HL-60 (cell line): ENCODE measurements around the gene IL32.
A peak's percentile ranks its signal among the peaks of the same experiment; 100 is the strongest.

Experiments used
- DNase-seq, 2 experiments: peaks; one replicate each; pipeline ENCODE4 v3.0.0-alpha.2; 2010 to 2020; ENCODE audit warnings: low read depth in 1 of 2, low spot score in 1 of 2
- H3K27ac ChIP-seq: fragments of 250-450 bp; sonication (Bioruptor Pico); replicated peaks from 2 replicates; pipeline ENCODE4 v1.5.1; 2020; ENCODE audit warnings: mild to moderate bottlenecking, moderate library complexity
- H3K27me3 ChIP-seq: fragments of 250-450 bp; sonication (Bioruptor Pico); 2 replicates; pipeline ENCODE4 v1.5.1; 2021; ENCODE audit warnings: mild to moderate bottlenecking, moderate library complexity; ENCODE audit not compliant: insufficient read depth, poor library complexity, severe bottlenecking
- H3K4me3 ChIP-seq: replicated peaks from 2 replicates; pipeline ENCODE4 v1.5.1; 2011; ENCODE audit warnings: mild to moderate bottlenecking, control low read depth, low read length; ENCODE audit not compliant: insufficient read depth
- GABPA ChIP-seq: IDR thresholded peaks from 2 replicates; pipeline ENCODE4 v1.6.1; 2012; ENCODE audit warnings: low read depth
- POLR2AphosphoS5 ChIP-seq: IDR thresholded peaks from 2 replicates; pipeline ENCODE4 v1.6.1; 2012; ENCODE audit warnings: low read depth
- SPI1 ChIP-seq: IDR thresholded peaks from 2 replicates; pipeline ENCODE4 v1.6.1; 2012; ENCODE audit warnings: low read depth, mild to moderate bottlenecking, borderline replicate concordance
- TF ChIP-seq, protein P1 (sequence below): IDR thresholded peaks from 2 replicates; pipeline ENCODE4 v1.6.1; 2012; ENCODE audit warnings: low read depth; ENCODE audit not compliant: insufficient replicate concordance
- TF ChIP-seq, protein P2 (sequence below): IDR thresholded peaks from one replicate; pipeline ENCODE4 v1.5.1; 2011; ENCODE audit warnings: low read length, control low read depth, inconsistent platforms; ENCODE audit not compliant: insufficient read depth

The IL32 gene

DNA sequence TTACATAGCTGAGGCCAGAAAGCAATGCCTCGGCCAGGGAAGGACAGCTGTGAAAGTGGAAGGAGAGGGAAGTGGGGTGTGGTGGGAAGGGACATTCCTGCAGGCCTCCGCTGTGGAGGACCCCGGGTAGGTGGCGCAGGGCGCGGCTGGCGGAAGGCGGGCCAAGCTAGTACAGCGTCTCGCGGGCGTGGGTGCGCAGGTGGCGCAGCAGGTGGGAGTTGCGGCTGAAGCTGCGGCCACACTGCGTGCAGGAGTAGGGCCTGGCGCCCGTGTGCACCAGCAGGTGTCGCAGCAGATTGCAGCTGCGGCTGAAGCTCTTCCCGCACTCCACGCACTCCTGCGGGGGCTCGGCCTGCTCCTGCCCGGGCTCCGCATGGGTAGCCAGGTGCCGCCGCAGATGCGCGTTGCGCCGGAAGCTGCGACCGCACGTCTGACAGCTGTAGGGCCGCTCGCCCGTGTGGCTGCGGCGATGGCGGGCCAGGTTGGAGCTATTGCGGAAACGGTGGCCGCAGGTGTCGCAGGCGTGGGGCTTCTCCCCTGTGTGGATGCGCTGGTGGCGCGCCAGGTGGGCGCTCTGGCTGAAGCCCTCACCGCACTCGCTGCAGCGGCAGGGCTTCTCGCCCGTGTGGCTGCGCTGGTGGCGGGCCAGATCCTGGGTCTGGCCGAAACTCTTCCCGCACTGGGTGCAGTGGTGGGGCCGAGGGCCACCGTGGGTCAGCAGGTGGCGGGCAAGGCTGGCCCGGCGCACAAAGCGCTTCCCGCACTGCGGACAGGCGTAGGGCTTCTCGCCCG, 23.7 kb downstream of the IL32 start:
- Histone ChIP-seq H3K4me3 (no peak overlapping the region), H3K27me3 (no peaks in the 10 kb centered on the region), H3K27ac (no peak overlapping the region)
- no peak for TF ChIP-seq GABPA
- TF ChIP-seq, protein P1, sequence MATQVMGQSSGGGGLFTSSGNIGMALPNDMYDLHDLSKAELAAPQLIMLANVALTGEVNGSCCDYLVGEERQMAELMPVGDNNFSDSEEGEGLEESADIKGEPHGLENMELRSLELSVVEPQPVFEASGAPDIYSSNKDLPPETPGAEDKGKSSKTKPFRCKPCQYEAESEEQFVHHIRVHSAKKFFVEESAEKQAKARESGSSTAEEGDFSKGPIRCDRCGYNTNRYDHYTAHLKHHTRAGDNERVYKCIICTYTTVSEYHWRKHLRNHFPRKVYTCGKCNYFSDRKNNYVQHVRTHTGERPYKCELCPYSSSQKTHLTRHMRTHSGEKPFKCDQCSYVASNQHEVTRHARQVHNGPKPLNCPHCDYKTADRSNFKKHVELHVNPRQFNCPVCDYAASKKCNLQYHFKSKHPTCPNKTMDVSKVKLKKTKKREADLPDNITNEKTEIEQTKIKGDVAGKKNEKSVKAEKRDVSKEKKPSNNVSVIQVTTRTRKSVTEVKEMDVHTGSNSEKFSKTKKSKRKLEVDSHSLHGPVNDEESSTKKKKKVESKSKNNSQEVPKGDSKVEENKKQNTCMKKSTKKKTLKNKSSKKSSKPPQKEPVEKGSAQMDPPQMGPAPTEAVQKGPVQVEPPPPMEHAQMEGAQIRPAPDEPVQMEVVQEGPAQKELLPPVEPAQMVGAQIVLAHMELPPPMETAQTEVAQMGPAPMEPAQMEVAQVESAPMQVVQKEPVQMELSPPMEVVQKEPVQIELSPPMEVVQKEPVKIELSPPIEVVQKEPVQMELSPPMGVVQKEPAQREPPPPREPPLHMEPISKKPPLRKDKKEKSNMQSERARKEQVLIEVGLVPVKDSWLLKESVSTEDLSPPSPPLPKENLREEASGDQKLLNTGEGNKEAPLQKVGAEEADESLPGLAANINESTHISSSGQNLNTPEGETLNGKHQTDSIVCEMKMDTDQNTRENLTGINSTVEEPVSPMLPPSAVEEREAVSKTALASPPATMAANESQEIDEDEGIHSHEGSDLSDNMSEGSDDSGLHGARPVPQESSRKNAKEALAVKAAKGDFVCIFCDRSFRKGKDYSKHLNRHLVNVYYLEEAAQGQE = no peak
- TF ChIP-seq, protein P2, sequence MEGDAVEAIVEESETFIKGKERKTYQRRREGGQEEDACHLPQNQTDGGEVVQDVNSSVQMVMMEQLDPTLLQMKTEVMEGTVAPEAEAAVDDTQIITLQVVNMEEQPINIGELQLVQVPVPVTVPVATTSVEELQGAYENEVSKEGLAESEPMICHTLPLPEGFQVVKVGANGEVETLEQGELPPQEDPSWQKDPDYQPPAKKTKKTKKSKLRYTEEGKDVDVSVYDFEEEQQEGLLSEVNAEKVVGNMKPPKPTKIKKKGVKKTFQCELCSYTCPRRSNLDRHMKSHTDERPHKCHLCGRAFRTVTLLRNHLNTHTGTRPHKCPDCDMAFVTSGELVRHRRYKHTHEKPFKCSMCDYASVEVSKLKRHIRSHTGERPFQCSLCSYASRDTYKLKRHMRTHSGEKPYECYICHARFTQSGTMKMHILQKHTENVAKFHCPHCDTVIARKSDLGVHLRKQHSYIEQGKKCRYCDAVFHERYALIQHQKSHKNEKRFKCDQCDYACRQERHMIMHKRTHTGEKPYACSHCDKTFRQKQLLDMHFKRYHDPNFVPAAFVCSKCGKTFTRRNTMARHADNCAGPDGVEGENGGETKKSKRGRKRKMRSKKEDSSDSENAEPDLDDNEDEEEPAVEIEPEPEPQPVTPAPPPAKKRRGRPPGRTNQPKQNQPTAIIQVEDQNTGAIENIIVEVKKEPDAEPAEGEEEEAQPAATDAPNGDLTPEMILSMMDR = no peak
- no peak for TF ChIP-seq SPI1
- no peak for TF ChIP-seq POLR2AphosphoS5
- DNase-seq = no peak

DNA sequence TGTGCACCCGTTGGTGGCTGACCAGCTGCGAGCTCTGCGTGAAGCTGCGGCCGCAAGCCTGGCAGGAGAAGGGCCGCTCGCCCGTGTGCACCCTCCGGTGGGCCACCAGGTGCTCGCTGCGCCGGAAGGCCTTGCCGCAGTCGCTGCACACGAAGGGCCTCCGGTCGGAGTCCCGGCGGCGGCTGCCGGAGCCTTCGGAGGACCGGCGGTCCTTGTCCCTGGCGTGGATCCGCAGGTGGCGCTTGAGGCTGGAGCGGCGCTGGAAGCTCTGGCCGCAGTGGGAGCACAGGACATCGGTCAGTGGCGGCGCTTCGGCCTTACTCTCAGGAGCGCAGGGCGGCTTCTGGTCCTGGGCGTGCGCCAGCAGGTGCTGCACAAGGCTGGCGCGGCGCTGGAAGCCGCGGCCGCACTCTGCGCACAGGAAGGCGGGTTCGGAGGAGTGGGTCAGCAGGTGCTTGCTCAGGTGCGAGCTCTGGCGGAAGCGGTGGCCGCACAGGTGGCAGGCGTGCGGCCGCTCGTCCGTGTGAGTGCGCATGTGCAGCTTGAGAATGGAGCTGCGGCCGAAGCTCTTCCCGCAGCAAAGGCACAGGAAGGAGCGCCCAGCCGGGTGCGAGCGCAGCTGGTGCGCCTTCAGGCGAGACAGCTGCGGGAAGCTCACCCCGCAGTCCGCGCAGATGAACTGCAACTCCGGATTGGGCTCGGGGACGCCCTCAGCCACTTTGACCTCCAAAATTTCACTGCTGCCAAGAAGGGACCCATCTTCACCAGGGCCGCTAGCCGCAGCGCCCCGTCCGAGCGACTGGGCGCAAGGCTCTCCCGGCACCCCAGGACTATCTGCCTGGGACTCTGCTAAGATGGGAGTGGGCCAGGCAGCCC, 24.5 kb downstream of the IL32 start:
- Histone ChIP-seq H3K27ac (no peak overlapping the region), H3K27me3 (no peaks in the 10 kb centered on the region), H3K4me3 (no peak overlapping the region)
- TF ChIP-seq, protein P2 = no peak
- TF ChIP-seq GABPA (no peak), POLR2AphosphoS5 (no peak), SPI1 (no peak)
- TF ChIP-seq, protein P1 = no peak
- DNase-seq = no peak

DNA sequence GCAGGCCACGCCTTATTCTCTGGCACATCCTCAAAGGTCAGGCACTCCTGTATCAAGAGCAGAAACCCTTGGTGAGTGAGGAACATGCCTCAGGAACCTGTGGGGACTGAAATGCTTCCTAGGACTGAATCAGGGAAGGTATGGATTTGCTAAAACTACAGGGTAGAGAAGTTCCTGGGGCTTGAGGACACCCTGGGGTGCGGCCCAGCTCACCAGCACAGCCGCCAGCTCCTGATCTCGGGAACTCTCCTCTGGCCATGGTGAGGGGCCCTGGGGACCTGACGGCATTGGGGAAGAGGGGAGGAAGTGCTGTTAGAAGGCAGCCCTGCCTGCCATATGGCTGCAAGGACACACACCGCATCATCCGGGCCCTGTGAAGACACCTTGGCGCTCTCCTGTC, 26.1 kb downstream of the IL32 start:
- TF ChIP-seq, protein P2 = no peak
- peak; percentile 23; the same call in 1 of the 2 replicates for TF ChIP-seq SPI1
- H3K27me3 ChIP-seq = no peaks in the 10 kb centered on the region
- DNase-seq = no peak
- no peak overlapping the region for H3K27ac ChIP-seq
- no peak overlapping the region for H3K4me3 ChIP-seq
